H9 (cell line): ENCODE data around the gene CRAMP1. TPM values are rescaled to one million over a fixed set of nuclear protein-coding genes. Genes with fewer than 3 reads are reported as not detected.

ENCODE experiments used
- DNase-seq: peaks from one replicate; pipeline ENCODE4 v3.0.0-alpha.2; 2017
- H2AFZ ChIP-seq: one replicate; pipeline ENCODE4 v1.6.1; 2013; ENCODE audit warnings: mild to moderate bottlenecking, low read length, control low read depth, moderate library complexity
- H2AK5ac ChIP-seq: 2 replicates; pipeline ENCODE4 v1.6.1; 2013; ENCODE audit warnings: low read length, control low read depth, mixed read lengths; ENCODE audit not compliant: insufficient read length
- H2BK120ac ChIP-seq: one replicate; pipeline ENCODE4 v1.6.1; 2013; ENCODE audit warnings: low read depth, mild to moderate bottlenecking, low read length, control low read depth, inconsistent platforms; ENCODE audit not compliant: poor library complexity, severe bottlenecking
- H2BK12ac ChIP-seq: 2 replicates; pipeline ENCODE4 v1.6.1; 2013; ENCODE audit warnings: low read length, control low read depth, mixed read lengths, low read depth; ENCODE audit not compliant: insufficient read length
- H2BK15ac ChIP-seq: 2 replicates; pipeline ENCODE4 v1.6.1; 2013; ENCODE audit warnings: low read depth, low read length, control low read depth
- H2BK20ac ChIP-seq: one replicate; pipeline ENCODE4 v1.6.1; 2013; ENCODE audit warnings: low read depth, mild to moderate bottlenecking, low read length, control low read depth, inconsistent platforms; ENCODE audit not compliant: poor library complexity, severe bottlenecking
- H2BK5ac ChIP-seq: 2 replicates; pipeline ENCODE4 v1.6.1; 2013; ENCODE audit warnings: low read length, control low read depth, mixed read lengths; ENCODE audit not compliant: insufficient read length
- H3K14ac ChIP-seq: 2 replicates; pipeline ENCODE4 v1.6.1; 2013; ENCODE audit warnings: low read length, control low read depth; ENCODE audit not compliant: insufficient read depth
- H3K18ac ChIP-seq: 2 replicates; pipeline ENCODE4 v1.6.1; 2013; ENCODE audit warnings: low read depth, mild to moderate bottlenecking, mixed read lengths, low read length, control low read depth; ENCODE audit not compliant: insufficient read length
- H3K23ac ChIP-seq: 2 replicates; pipeline ENCODE4 v1.6.1; 2013; ENCODE audit warnings: low read length, control low read depth, mixed read lengths, low read depth; ENCODE audit not compliant: insufficient read length
- H3K23me2 ChIP-seq: 2 replicates; pipeline ENCODE4 v1.6.1; 2013; ENCODE audit warnings: low read depth, mild to moderate bottlenecking, mixed read lengths, low read length, control low read depth; ENCODE audit not compliant: insufficient read length, poor library complexity, severe bottlenecking
- H3K27ac ChIP-seq: 2 replicates; pipeline ENCODE4 v1.5.1; 2013; ENCODE audit warnings: low read length, control low read depth, mixed read lengths, low read depth; ENCODE audit not compliant: insufficient read length
- H3K27me3 ChIP-seq: 2 replicates; pipeline ENCODE4 v1.6.1; 2013; ENCODE audit warnings: low read length, control low read depth, inconsistent platforms; ENCODE audit not compliant: insufficient read depth
- H3K4ac ChIP-seq: 2 replicates; pipeline ENCODE4 v1.6.1; 2013; ENCODE audit warnings: low read depth, mild to moderate bottlenecking, control low read depth, inconsistent platforms, low read length, moderate library complexity
- H3K4me1 ChIP-seq: 2 replicates; pipeline ENCODE4 v1.6.1; 2013; ENCODE audit warnings: low read length, control low read depth, inconsistent platforms; ENCODE audit not compliant: insufficient read depth
- H3K4me2 ChIP-seq: 2 replicates; pipeline ENCODE4 v1.6.1; 2013; ENCODE audit warnings: low read length, control low read depth, mixed read lengths; ENCODE audit not compliant: insufficient read length, insufficient read depth
- H3K56ac ChIP-seq: 2 replicates; pipeline ENCODE4 v1.6.1; 2013; ENCODE audit warnings: low read depth, mild to moderate bottlenecking, mixed read lengths, low read length, control low read depth; ENCODE audit not compliant: insufficient read length
- H3K79me1 ChIP-seq: 2 replicates; pipeline ENCODE4 v1.6.1; 2013; ENCODE audit warnings: low read depth, mild to moderate bottlenecking, moderate library complexity, low read length, control low read depth, inconsistent platforms; ENCODE audit not compliant: insufficient read depth, poor library complexity, severe bottlenecking
- H3K79me2 ChIP-seq: 2 replicates; pipeline ENCODE4 v1.6.1; 2013; ENCODE audit warnings: low read length, control low read depth, inconsistent platforms; ENCODE audit not compliant: insufficient read depth
- H3K9ac ChIP-seq: 2 replicates; pipeline ENCODE4 v1.6.1; 2013; ENCODE audit warnings: low read length, control low read depth, mixed read lengths; ENCODE audit not compliant: insufficient read length; ENCODE audit errors: extremely low read depth
- H3K9me3 ChIP-seq: one replicate; pipeline ENCODE4 v1.6.1; 2013; ENCODE audit warnings: low read depth, low read length, inconsistent platforms; ENCODE audit not compliant: control insufficient read depth
- H3T11ph ChIP-seq: one replicate; pipeline ENCODE4 v1.6.1; 2013; ENCODE audit warnings: mild to moderate bottlenecking, low read length, control low read depth, inconsistent platforms
- H4K20me1 ChIP-seq: one replicate; pipeline ENCODE4 v1.6.1; 2013; ENCODE audit not compliant: control insufficient read depth, insufficient read length, insufficient read depth
- H4K5ac ChIP-seq: 2 replicates; pipeline ENCODE4 v1.6.1; 2013; ENCODE audit warnings: low read depth, mild to moderate bottlenecking, mixed read lengths, low read length, control low read depth; ENCODE audit not compliant: insufficient read length
- H4K8ac ChIP-seq: replicated peaks from 2 replicates; pipeline ENCODE4 v1.6.1; 2013; ENCODE audit warnings: low read length, control low read depth, mixed read lengths, low read depth; ENCODE audit not compliant: insufficient read length
- H4K91ac ChIP-seq: 2 replicates; pipeline ENCODE4 v1.6.1; 2013; ENCODE audit warnings: low read depth, mild to moderate bottlenecking, moderate library complexity, mixed read lengths, low read length, control low read depth; ENCODE audit not compliant: insufficient read length
- H3K27ac Mint-ChIP-seq, 3 experiments: 2 replicates in 2 of 3; 3 replicates in 1 of 3; pipeline ENCODE4 v1.8.0; 2020 to 2021; ENCODE audit warnings: mixed read lengths in 3 of 3, mild to moderate bottlenecking in 1 of 3, moderate library complexity in 1 of 3
- H3K27me3 Mint-ChIP-seq: 2 replicates; pipeline ENCODE4 v1.8.0; 2021; ENCODE audit warnings: low read depth, mild to moderate bottlenecking, moderate library complexity, mixed read lengths
- H3K36me3 Mint-ChIP-seq, 3 experiments: 2 replicates in 2 of 3; 3 replicates in 1 of 3; pipeline ENCODE4 v1.8.0; 2020 to 2021; ENCODE audit warnings: low read depth in 3 of 3, mixed read lengths in 3 of 3; ENCODE audit not compliant: insufficient read depth in 1 of 3
- H3K4me1 Mint-ChIP-seq, 2 experiments: 2 replicates each; pipeline ENCODE4 v1.8.0; 2020; ENCODE audit warnings: mixed read lengths in 2 of 2
- H3K4me3 Mint-ChIP-seq, 2 experiments: 2 replicates in 1 of 2; 3 replicates in 1 of 2; pipeline ENCODE4 v1.8.0; 2020 to 2021; ENCODE audit warnings: mild to moderate bottlenecking in 2 of 2, mixed read lengths in 2 of 2, moderate library complexity in 1 of 2
- H3K9me3 Mint-ChIP-seq, 2 experiments: 2 replicates in 1 of 2; 3 replicates in 1 of 2; pipeline ENCODE4 v1.8.0; 2020; ENCODE audit warnings: mild to moderate bottlenecking in 2 of 2, mixed read lengths in 2 of 2, moderate library complexity in 1 of 2
- WGBS: extraction: QIAGEN DNeasy Blood & Tissue Kit; methylation state at CpG from one replicate; pipeline ENCODE4 v1.1.7; 2013; ENCODE audit warnings: missing lambda C conversion rate, low lambda C conversion rate, mixed read lengths; ENCODE audit not compliant: insufficient read length; ENCODE audit errors: extremely low coverage; 5-methylcytosine and 5-hydroxymethylcytosine counted together
- total RNA-seq: library from RNA; stranded (reverse); gene quantifications from 2 replicates; pipeline ENCODE4 v1.2.1, GENCODE V29; 2021
- TF ChIP-seq, protein P1 (sequence below): fragments of 200-600 bp; sonication (generic); conservative IDR thresholded peaks from 3 replicates; pipeline ENCODE4 v1.8.0; 2021; ENCODE audit warnings: antibody characterized with exemption, mild to moderate bottlenecking

The CRAMP1 gene
- total RNA-seq, 1 experiment from 2014 or later, result 46.2 TPM

DNA sequence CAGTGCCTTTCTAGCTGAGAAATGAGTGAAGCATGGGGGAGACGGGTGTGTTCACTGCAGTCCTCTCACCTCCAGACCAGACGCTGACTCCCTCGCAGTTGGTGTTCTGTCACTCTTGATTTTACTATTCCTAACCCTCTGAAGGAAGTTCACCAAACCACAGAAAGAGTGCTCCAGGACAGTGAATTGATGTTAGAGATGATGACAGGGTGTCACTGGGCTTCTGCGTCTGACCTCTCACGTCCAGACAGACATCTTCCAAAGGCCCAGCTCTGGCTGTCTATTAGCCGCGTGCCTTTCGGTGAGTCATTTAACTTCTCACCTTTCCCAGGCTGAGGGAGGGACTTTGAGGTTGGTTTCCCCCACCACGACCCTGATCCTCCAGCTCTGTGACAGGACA is 8.2 kb downstream of the CRAMP1 start:
- H3K27ac Mint-ChIP-seq, result peak overlapping the region in 1 of 3 experiments; percentile 94; a peak in 1 of 7 replicates
- Histone ChIP-seq H2BK12ac (no peak overlapping the region), H4K91ac (no peak overlapping the region), H2BK20ac (no peak overlapping the region), H2BK15ac (no peak overlapping the region), H3K56ac (no peak overlapping the region), H3K14ac (no peak overlapping the region), H4K5ac (no peak overlapping the region), H3K4ac (no peak overlapping the region), H4K20me1 (no peaks in the 10 kb centered on the region), H3K27me3 (no peaks in the 10 kb centered on the region), H3K27ac (no peak overlapping the region), H3K23me2 (no peaks in the 10 kb centered on the region), H3K79me2 (peaks cover 8% of the 10 kb centered on the region; the same call in 1 of the 2 replicates), H2BK120ac (no peak overlapping the region), H3K79me1 (peaks cover 8% of the 10 kb centered on the region), H3K18ac (no peak overlapping the region), H3K4me1 (no peaks in the 10 kb centered on the region), H3K23ac (no peak overlapping the region), H3K9me3 (no peaks in the 10 kb centered on the region), H2AK5ac (no peak overlapping the region), H2AFZ (no peak overlapping the region), H3K9ac (no peak overlapping the region), H2BK5ac (no peak overlapping the region), H3T11ph (no peak overlapping the region), H3K4me2 (no peak overlapping the region), H4K8ac (no peak overlapping the region)
- peaks cover 4% of the 10 kb centered on the region in 2 experiments for H3K4me1 Mint-ChIP-seq
- TF ChIP-seq, protein P1, sequence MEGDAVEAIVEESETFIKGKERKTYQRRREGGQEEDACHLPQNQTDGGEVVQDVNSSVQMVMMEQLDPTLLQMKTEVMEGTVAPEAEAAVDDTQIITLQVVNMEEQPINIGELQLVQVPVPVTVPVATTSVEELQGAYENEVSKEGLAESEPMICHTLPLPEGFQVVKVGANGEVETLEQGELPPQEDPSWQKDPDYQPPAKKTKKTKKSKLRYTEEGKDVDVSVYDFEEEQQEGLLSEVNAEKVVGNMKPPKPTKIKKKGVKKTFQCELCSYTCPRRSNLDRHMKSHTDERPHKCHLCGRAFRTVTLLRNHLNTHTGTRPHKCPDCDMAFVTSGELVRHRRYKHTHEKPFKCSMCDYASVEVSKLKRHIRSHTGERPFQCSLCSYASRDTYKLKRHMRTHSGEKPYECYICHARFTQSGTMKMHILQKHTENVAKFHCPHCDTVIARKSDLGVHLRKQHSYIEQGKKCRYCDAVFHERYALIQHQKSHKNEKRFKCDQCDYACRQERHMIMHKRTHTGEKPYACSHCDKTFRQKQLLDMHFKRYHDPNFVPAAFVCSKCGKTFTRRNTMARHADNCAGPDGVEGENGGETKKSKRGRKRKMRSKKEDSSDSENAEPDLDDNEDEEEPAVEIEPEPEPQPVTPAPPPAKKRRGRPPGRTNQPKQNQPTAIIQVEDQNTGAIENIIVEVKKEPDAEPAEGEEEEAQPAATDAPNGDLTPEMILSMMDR, result no peak
- no peak overlapping the region for H3K4me3 Mint-ChIP-seq
- peaks cover 15 to 55% (median 50%) of the 10 kb centered on the region in 3 experiments; a peak in 6 of 7 replicates for H3K36me3 Mint-ChIP-seq
- DNase-seq, result no peak
- WGBS, result no CpG with 5 or more reads among the region's 9 CpGs
- H3K9me3 Mint-ChIP-seq, result peaks cover 0 to 2% of the 10 kb centered on the region in 2 experiments; a peak in 1 of 5 replicates
- no peaks in the 10 kb centered on the region for H3K27me3 Mint-ChIP-seq
